HG02943 (cell line): ENCODE measurements around the gene APCS.

Experiments
- ATAC-seq: cut with Tn5 transposase; IDR thresholded peaks from one replicate; pipeline ENCODE4 v1.9.1; 2021; ENCODE audit warnings: mild to moderate bottlenecking, low read depth, moderate library complexity; ENCODE audit not compliant: unreplicated experiment

The APCS gene

GRCh38 chr1:159587461-159587951 lies at the start of gene APCS:
Gene APCS (plus strand): TSS chr1:159587826. CDS start chr1:159587922, 96 bp downstream.
- no peak for ATAC-seq

- ATAC-seq, result no peak
Measured at GRCh38 chr1:159548126-159548525, 39.5 kb upstream of the APCS start.

- ATAC-seq, result no peak
Measured at GRCh38 chr1:159554261-159554660, 33.4 kb upstream of the APCS start.

- no peak for ATAC-seq
Measured at GRCh38 chr1:159554696-159555095, 32.9 kb upstream of the APCS start.

GRCh38 chr1:159556931-159557369 lies 30.7 kb upstream of the APCS start:
- ATAC-seq, result no peak

GRCh38 chr1:159560599-159560998 lies 27.0 kb upstream of the APCS start:
- no peak for ATAC-seq

GRCh38 chr1:159561497-159561896 lies 26.1 kb upstream of the APCS start:
- no peak for ATAC-seq

GRCh38 chr1:159562680-159563079 lies 24.9 kb upstream of the APCS start:
- ATAC-seq, result no peak

GRCh38 chr1:159577446-159577845 lies 10.2 kb upstream of the APCS start:
- no peak for ATAC-seq

- no peak for ATAC-seq
Measured at GRCh38 chr1:159580340-159580739, 7.3 kb upstream of the APCS start.

GRCh38 chr1:159581422-159581821 lies 6.2 kb upstream of the APCS start:
- no peak for ATAC-seq

- no peak for ATAC-seq
Measured at GRCh38 chr1:159584536-159584935, 3.1 kb upstream of the APCS start.

GRCh38 chr1:159591981-159592380 lies 4.4 kb downstream of the APCS start:
- ATAC-seq, result no peak

- no peak for ATAC-seq
Measured at GRCh38 chr1:159594625-159595405, 7.2 kb downstream of the APCS start.

GRCh38 chr1:159598196-159598595 lies 10.6 kb downstream of the APCS start:
- ATAC-seq, result no peak

- ATAC-seq, result no peak
Measured at GRCh38 chr1:159600894-159601293, 13.3 kb downstream of the APCS start.

- no peak for ATAC-seq
Measured at GRCh38 chr1:159602501-159602999, 14.9 kb downstream of the APCS start.

- ATAC-seq, result no peak
Measured at GRCh38 chr1:159612211-159612885, 24.7 kb downstream of the APCS start.

GRCh38 chr1:159632922-159633321 lies 45.3 kb downstream of the APCS start:
- no peak for ATAC-seq
